ENCODE results near the gene TRERF1.

DNA sequence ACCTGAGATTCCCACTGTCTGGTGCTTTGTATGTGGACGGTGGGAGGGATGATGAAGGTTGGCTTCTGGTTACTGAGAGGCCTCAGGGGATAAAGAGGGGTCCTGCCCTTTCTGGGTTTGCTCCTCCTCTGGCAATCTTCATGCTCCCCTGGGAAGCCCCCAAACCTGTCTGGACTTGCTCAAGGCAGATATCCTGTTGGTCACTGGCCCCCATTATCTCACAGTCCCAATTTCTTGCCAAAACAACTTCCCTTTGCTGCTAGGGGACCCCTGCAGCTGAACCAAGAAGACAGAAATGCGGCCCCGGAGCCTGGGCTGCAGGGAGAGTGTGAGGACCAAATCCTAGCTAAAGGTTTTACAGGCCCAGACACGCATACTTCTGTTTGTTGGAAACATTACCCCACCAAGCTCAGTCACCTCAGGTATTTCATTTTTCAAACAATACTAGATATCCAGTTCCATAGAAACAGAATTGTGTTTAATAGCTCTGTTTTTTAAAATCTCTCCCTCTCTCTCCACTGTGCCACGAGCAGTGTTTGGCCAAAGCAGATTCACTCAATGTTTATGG is 170.7 kb downstream of the TRERF1 start:
- TF ChIP-seq, protein P1, sequence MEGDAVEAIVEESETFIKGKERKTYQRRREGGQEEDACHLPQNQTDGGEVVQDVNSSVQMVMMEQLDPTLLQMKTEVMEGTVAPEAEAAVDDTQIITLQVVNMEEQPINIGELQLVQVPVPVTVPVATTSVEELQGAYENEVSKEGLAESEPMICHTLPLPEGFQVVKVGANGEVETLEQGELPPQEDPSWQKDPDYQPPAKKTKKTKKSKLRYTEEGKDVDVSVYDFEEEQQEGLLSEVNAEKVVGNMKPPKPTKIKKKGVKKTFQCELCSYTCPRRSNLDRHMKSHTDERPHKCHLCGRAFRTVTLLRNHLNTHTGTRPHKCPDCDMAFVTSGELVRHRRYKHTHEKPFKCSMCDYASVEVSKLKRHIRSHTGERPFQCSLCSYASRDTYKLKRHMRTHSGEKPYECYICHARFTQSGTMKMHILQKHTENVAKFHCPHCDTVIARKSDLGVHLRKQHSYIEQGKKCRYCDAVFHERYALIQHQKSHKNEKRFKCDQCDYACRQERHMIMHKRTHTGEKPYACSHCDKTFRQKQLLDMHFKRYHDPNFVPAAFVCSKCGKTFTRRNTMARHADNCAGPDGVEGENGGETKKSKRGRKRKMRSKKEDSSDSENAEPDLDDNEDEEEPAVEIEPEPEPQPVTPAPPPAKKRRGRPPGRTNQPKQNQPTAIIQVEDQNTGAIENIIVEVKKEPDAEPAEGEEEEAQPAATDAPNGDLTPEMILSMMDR (IDR thresholded peaks at IDR 0.05): no peak
- no peak for TF ChIP-seq POLR2A (IDR thresholded peaks at IDR 0.05)
